AG04449 (cell line): ENCODE data around the gene MIA3.

Experiments
- CTCF ChIA-PET: fragments of 350-600 bp; formaldehyde crosslinking; extraction: SDS; loops from one replicate; lab custom pipeline; 2021; ENCODE audit warnings: antibody characterized with exemption; lab: Yijun Ruan, JAX
- POLR2A ChIA-PET: fragments of 400-600, 350-600 bp; formaldehyde crosslinking; extraction: SDS; loops from one replicate; lab custom pipeline; 2020; ENCODE audit warnings: antibody characterized with exemption, inconsistent platforms; lab: Yijun Ruan, JAX
- DNase-seq: peaks from one replicate; pipeline ENCODE4 v3.0.0-alpha.2; 2010; ENCODE audit warnings: low read depth, low spot score
- H3K4me3 ChIP-seq: 2 replicates; pipeline ENCODE4 v1.5.1; 2011; ENCODE audit warnings: low read depth, mild to moderate bottlenecking, control low read depth, low read length
- CTCF ChIP-seq: IDR thresholded peaks from one replicate; pipeline ENCODE4 v1.5.1; 2011; ENCODE audit warnings: mild to moderate bottlenecking, moderate library complexity, low read length, control low read depth, inconsistent platforms; ENCODE audit not compliant: insufficient read depth; ENCODE audit errors: missing control alignments

The MIA3 gene

GRCh38 chr1:222616525-222616924, 1.4 kb upstream of the MIA3 start:
- no peak overlapping the region for H3K4me3 ChIP-seq
- TF ChIP-seq CTCF = no peak
- ChIA-PET POLR2A (interaction anchor here (0.5 kb wide), 1 partner anchor 153 kb away, joined by 3 read pairs; no protein-coding TSS in a partner anchor), CTCF (interaction anchor here (1.0 to 2.0 kb wide), 2 partner anchors 18 to 152 kb away, joined by 5 to 6 read pairs; no protein-coding TSS in a partner anchor)
- peak; percentile 68 for DNase-seq

GRCh38 chr1:222617367-222617951, 438 bp upstream of the MIA3 start:
- peak overlapping the region; percentile 61 for H3K4me3 ChIP-seq
- DNase-seq = peak; percentile 87
- TF ChIP-seq CTCF = no peak
- ChIA-PET POLR2A (no interaction called here), CTCF (no interaction called here)

GRCh38 chr1:222618880-222619596, 1.1 kb downstream of the MIA3 start:
- ChIA-PET POLR2A (no interaction called here), CTCF (interaction anchor here (1.1 to 8.1 kb wide), 3 partner anchors 13 to 154 kb away, joined by 4 to 82 read pairs (median 4); no protein-coding TSS in a partner anchor)

GRCh38 chr1:222620566-222620965, 2.7 kb downstream of the MIA3 start:
- ChIA-PET CTCF (interaction anchor here (1.7 to 8.1 kb wide), 2 partner anchors 12 to 155 kb away, joined by 7 to 82 read pairs; no protein-coding TSS in a partner anchor), POLR2A (no interaction called here)
- H3K4me3 ChIP-seq = no peak overlapping the region
- no peak for DNase-seq
- no peak for TF ChIP-seq CTCF

More at GRCh38 chr1:222618880-222619596, 1.1 kb downstream of the MIA3 start:
- no peak for DNase-seq
- peak overlapping the region; percentile 81 for H3K4me3 ChIP-seq
- TF ChIP-seq CTCF = no peak

GRCh38 chr1:222622765-222623164, 4.9 kb downstream of the MIA3 start:
- H3K4me3 ChIP-seq = no peak overlapping the region
- POLR2A ChIA-PET = no interaction called here
- CTCF ChIA-PET = interaction anchor here (1.0 to 8.1 kb wide), 3 partner anchors 9 to 158 kb away, joined by 3 to 82 read pairs (median 4); no protein-coding TSS in a partner anchor
- no peak for TF ChIP-seq CTCF
- no peak for DNase-seq

- POLR2A ChIA-PET = no interaction called here
Measured at GRCh38 chr1:222623458-222623857, 5.6 kb downstream of the MIA3 start.

More at GRCh38 chr1:222623458-222623857, 5.6 kb downstream of the MIA3 start:
- no peak overlapping the region for H3K4me3 ChIP-seq
- TF ChIP-seq CTCF = no peak
- CTCF ChIA-PET = interaction anchor here (1.0 to 8.1 kb wide), 3 partner anchors 9 to 158 kb away, joined by 3 to 82 read pairs (median 4); no protein-coding TSS in a partner anchor
- no peak for DNase-seq
